ENCODE data around the gene TRABD.
"Not testable (repeated sequence)": the region's sequence is repeated elsewhere in the genome, so short reads cannot be mapped to it uniquely, and the experiment has no call there.

GRCh38 chr22:50137277-50137676 lies 48.4 kb upstream of the TRABD start:
- TF ChIP-seq CTCF (optimal IDR thresholded peaks at IDR 0.05 in 1 of 3, IDR thresholded peaks at IDR 0.05 in 1 of 3, conservative IDR thresholded peaks at IDR 0.05 in 1 of 3; ENCODE audit: extremely low read depth in 1 of 3, insufficient read depth in 2 of 3, low read length in 3 of 3); EZH2 (IDR thresholded peaks at IDR 0.05; ENCODE audit: low read length): not testable (repeated sequence)

All from keratinocyte (primary cell).